HG03097 (cell line): ENCODE data around the gene CBLN2.

Experiments
- ATAC-seq: cut with Tn5 transposase; IDR thresholded peaks from one replicate; pipeline ENCODE4 v1.9.1; 2021; ENCODE audit not compliant: unreplicated experiment, low FRiP score

The CBLN2 gene

GRCh38 chr18:72544092-72544886 lies at the start of gene CBLN2:
TSS of gene CBLN2 (minus strand) at chr18:72544342. CDS start at chr18:72542160, 2,182 bp downstream.
- ATAC-seq, result peak; percentile 74

- no peak for ATAC-seq
Observed at GRCh38 chr18:72588360-72588759, 44.2 kb upstream of the CBLN2 start.

- ATAC-seq, result no peak
Observed at GRCh38 chr18:72584787-72585186, 40.6 kb upstream of the CBLN2 start.

- no peak for ATAC-seq
Observed at GRCh38 chr18:72581976-72582375, 37.8 kb upstream of the CBLN2 start.

DNA sequence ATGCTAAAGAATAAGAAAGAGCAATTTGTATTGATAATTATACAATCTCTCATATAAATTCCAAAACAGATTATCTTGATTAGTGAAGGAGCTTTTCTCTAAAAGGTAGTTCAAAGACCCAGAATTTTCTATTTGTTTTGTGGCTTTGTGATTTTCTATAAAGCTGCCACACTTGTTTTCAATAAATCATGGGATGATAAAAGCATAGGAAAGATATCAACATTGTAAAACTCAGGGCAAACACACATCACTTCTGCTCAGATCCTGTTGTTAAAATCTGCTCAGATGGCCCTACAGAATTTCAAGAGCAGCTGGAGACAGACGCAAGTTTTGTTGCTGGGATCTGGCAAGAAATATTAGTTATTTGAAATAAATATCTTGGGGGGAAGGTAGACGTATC lies 28.8 kb upstream of the CBLN2 start:
- no peak for ATAC-seq

GRCh38 chr18:72566290-72566689 lies 22.1 kb upstream of the CBLN2 start:
- ATAC-seq, result no peak

GRCh38 chr18:72555968-72556367 lies 11.8 kb upstream of the CBLN2 start:
- no peak for ATAC-seq

DNA sequence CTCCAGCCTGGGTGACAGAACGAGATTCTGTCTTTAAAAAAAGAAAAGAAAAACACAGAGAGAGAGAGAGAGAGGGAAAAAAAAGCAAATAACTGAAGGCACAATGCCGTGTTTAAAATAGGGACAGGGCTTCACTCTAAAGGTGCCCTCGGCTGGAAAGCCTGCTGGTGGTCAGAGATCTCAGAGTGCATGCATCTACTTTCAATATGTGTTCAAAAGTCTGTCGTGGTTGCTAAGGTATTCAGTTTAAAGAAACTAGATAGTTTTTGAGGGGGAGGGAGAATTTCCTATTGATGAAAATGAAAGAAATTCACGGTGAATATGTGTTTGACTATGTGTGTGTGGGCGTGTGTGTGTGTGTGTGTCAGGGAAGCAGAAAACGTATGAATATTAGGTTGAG lies 11.0 kb upstream of the CBLN2 start:
- no peak for ATAC-seq

GRCh38 chr18:72543357-72544055 lies 636 bp downstream of the CBLN2 start:
- no peak for ATAC-seq

- ATAC-seq, result no peak
Observed at GRCh38 chr18:72542984-72543356, 1.2 kb downstream of the CBLN2 start.

DNA sequence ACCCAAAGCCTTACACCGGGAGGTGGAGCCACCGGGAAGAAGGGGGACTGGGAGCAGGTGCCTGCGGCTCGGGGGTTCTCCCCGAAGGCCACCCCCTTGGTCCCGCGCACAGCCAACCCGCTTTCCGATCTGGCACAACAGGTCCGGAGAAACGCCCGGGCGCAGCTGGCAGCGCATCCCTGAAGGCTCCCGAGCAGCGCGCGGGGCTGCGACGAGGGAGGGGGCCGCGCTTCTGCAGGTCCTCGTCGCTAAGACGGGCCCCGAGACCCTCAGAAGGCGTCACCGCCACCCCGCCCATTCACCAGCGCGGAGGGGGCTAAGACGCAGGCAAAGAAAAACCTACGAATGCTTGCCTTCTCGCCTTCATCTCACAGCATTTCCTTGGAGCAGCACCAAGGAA lies 1.8 kb downstream of the CBLN2 start:
- no peak for ATAC-seq

- no peak for ATAC-seq
Observed at GRCh38 chr18:72541871-72542332, 2.2 kb downstream of the CBLN2 start.

- no peak for ATAC-seq
Observed at GRCh38 chr18:72539901-72540300, 4.2 kb downstream of the CBLN2 start.

DNA sequence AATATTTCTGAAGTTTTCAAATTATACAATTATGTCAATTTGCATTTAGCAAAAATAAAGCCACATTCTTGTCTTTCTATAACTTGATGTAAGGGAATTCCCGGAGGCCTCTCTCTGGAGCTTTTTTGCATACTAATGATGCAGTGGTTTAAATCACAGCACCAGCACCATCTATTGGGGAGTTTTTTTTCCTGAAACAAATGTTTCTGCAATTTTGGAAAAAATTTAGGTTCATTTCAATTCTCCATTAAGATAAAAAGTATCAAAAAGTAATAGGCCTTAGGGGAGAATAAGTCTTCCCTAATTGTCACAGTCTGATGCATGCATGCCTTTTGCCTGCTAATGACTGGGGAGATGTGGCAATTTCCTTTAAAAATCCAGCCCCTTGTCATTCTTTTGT lies 13.5 kb downstream of the CBLN2 start:
- ATAC-seq, result no peak

DNA sequence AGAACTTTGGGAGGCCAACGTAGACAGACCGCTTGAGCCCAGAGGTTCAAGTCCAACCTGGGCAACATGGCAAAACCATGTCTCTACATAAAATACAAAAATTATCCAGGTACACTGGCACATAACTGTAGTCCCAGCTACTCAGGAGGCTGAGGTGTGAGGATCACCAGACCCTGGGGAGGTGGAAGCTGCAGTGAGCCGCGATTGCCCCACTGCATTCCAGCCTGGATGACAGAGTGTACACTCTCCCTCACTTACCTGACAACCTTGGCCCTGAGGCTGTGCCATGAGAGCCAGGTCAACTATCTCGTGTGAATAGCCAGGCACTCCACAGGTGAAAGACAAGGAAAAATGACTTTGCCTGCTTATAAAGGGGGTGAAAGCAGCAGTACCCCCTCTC lies 39.3 kb downstream of the CBLN2 start:
- no peak for ATAC-seq

DNA sequence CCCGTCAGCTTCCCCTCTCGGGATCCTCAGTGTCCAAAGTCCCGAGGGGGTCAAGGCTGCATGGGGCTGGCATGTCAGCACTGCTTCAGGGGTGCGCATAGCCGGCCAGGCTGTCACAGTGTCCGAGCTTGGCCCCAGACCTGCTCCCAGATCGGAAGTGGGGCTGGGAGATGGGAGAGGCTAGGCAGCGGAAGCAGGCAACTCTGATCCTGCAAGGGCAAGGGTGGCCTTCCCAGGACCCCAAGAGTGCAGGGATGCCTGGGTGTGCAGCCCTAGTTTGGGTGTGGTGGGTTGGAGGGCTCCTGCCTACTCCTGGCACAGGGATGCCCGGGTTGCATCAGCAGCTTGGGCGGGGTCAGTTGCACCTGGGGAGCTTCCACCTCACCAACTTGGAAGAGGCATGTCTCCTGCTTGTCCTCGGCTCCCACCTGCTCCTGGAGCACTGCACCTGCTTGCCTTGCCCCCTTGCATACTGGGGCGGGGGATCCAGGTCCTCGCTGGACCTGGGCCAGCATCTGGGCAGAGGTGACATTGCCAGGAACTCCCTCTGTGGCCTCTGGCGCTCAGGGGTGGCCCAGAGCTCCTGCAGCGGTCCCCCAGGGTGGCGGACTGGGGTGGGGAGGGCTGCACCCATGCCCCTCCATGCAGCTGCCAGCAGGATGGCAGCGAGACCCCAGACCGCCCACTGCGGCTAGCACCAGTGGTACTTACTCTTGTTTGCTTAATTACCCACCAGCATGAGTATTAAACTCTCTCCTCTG lies 41.3 kb downstream of the CBLN2 start:
- ATAC-seq, result no peak

DNA sequence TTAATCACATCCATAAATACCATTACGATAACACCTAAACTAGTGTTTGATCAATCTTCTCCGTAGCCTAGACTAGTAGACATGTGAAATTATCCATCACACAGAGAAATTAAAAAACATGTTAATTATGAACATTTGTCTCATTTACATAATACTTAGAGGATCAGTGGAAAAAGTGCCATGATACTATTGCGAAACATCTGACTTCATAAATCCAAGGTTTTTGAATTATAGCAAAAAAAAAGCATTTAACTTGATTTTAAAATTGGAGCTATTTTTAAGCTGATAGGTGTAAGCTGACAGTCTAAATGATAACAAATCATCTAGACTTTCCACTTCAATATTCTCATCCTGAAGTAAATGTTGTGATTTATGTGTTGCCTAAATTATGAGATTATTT lies 51.6 kb downstream of the CBLN2 start:
- no peak for ATAC-seq
